ENCODE results near the gene ELFN2.
A peak's percentile ranks its signal among the peaks of the same experiment; 100 is the strongest.
"Not testable (repeated sequence)": the region's sequence is repeated elsewhere in the genome, so short reads cannot be mapped to it uniquely, and the experiment has no call there.

Gene ELFN2, protein sequence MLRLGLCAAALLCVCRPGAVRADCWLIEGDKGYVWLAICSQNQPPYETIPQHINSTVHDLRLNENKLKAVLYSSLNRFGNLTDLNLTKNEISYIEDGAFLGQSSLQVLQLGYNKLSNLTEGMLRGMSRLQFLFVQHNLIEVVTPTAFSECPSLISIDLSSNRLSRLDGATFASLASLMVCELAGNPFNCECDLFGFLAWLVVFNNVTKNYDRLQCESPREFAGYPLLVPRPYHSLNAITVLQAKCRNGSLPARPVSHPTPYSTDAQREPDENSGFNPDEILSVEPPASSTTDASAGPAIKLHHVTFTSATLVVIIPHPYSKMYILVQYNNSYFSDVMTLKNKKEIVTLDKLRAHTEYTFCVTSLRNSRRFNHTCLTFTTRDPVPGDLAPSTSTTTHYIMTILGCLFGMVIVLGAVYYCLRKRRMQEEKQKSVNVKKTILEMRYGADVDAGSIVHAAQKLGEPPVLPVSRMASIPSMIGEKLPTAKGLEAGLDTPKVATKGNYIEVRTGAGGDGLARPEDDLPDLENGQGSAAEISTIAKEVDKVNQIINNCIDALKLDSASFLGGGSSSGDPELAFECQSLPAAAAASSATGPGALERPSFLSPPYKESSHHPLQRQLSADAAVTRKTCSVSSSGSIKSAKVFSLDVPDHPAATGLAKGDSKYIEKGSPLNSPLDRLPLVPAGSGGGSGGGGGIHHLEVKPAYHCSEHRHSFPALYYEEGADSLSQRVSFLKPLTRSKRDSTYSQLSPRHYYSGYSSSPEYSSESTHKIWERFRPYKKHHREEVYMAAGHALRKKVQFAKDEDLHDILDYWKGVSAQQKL

DNA sequence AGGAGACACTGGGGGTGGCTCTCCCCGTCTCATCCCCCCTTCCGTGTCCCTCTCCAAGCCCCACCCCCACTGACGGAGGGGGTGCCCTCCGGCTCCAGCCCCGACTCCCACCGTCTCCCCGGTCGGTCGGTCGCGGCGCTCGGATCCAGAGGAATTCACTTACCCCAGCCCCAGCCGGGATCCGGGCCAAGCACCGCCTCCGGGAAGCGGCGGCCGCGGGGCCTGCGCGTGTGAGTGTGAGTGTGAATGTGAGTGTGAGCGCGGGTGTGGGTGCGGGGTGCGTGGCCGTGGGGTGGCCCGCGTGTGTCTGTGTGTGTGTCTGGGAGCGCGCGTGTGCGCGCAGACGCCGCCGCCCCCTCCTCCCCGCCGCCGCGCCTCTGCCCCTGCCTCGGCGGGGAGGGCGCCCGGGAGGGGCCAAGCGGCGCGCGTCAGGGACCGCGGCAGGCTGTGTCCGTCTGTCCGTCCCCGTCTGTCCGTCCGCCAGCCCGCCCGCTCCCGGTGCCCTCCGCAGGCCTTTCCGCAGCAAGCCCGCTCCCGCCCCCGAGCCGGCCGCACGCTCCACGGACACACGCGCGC, at the start of gene ELFN2:
ELFN2 (minus strand) TSS at position 345 of the 576 bp plus-strand sequence. CDS start 51,945 bp downstream, outside the sequence.
- no peak for DNase-seq (ENCODE audit: low read depth in 1 of 2, low spot score in 1 of 2)

DNA sequence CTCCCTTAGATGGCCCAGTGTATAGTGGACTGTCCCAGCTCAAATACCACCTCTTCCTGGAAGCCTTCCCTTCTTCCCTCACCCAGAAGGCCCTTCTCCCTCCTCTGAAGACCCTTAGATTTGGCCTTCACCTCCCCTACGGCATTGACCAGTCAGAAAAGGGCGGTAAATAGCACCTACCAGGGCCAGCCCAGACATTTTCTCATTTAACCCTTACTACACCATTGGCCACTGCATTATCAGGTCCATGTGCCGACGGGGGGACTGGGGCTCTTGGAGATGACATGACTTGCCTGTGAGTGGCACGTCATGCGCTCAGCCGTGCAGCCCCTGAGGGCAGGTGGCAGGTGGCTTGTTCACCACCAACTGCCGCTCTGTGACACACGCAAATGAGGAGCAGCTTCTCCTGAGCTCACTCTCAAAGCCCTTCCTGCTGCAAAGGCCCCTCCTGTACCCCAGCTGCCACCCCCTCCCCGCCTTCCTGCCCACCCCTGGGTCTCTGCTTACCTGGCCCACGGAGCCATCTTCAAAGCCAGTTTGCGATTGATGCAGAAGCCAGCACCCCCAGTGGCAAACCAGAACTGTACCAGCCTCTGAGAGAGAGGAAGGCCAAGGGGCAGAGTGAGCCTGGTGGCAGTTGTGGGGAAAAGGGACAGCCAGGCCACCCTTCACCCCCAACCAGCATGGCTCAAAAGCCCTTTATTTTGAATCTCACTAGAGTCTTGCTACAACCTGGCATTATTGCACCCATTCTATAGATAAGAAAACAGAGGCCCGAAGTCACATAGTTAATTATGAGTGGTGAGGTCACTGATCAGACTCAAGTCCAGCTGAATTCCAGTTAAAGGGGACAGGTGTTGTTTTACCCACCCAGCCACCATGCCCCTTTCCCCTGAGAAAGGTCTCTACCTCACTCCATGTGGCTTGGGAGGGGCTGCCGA, 49.4 kb upstream of the ELFN2 start:
- no peak for DNase-seq (ENCODE audit: low read depth in 1 of 2, low spot score in 1 of 2)

DNA sequence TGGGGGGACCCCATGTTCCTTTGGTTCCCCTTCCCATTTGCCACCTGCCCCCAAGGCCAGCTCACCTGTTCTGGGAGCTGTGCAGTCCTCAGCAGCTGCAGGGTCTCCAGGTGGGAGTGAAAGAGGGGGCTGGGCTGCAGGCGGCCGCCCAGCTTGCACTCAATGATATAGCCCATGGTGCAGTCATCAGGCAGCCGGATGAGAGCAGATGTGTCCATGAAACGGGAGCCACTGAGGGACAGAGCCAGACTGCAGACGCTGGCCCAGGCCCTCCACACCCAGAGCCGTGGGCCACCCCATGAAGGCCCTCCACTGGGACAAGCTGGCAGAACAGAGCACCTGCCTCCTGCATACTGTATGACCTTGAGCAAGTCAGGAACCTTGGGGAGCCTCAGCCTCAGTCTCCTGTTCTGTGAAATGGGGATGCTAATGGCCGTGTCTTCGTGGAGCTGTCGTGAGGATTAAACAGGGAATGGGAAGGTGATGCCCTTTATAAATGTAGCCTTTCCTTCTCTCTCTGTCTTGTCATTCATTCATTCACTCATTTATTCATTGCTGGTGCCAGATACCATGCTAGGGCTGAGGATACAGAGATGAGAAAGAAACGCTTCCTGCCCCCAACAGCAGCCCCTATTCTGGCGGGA, 47.3 kb upstream of the ELFN2 start:
- no peak for DNase-seq (ENCODE audit: low read depth in 1 of 2, low spot score in 1 of 2)

DNA sequence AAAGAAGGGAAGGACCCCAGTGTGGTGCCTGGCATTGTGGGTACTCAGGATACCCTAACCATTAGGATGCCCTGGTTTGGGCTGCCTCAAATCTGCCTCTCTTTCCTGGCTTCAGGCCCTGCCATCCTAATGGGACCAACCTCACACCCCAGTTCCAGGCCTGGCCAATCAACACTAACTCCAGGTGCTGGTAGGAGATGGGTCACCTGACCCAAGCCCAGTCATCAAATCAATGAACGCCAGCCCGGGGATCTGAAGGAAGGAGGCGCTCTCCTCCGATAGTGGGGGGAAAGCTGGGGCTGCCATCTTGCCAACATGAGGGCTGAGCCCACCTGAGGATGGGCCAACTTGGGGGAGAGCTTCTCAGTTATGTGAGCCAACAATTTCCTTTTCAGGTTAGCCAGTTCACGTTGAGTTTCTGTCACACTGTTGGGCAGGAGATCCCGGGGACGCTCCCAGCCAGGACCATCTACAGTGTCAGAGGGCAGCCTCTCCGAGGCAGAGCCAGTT, 46.2 kb upstream of the ELFN2 start:
- no peak for DNase-seq (ENCODE audit: low read depth in 1 of 2, low spot score in 1 of 2)

DNA sequence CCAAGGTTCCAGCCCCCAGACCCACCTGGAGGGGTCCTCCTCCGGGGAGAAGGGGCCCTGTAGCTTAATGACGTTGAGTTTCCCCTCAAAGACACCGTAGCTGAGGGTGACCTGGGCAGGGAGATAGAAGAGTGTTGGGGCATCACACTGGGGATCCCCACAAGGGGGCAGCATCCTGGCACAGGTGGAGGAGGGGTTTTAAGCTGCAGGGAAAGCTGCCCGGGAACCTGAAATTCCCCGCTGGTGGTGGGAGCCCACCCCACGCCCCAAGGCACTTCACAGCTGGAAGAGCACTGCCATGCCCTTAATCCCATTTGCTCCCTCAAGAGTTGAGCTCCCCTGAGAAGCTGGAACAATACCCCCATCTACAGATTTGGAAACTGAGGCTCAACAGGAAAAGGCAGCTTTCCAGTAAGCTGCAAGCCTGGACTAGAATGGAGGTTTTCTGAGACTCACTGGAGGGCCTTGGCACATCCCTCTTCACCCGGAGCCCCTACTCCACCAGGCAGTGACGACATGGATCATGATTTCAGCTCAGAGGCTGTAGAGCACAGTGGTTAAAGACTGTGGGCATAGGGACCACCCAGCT, 45.2 kb upstream of the ELFN2 start:
- peak in 1 of 2 donors; percentile 21 for DNase-seq (ENCODE audit: low read depth in 1 of 2, low spot score in 1 of 2)

DNA sequence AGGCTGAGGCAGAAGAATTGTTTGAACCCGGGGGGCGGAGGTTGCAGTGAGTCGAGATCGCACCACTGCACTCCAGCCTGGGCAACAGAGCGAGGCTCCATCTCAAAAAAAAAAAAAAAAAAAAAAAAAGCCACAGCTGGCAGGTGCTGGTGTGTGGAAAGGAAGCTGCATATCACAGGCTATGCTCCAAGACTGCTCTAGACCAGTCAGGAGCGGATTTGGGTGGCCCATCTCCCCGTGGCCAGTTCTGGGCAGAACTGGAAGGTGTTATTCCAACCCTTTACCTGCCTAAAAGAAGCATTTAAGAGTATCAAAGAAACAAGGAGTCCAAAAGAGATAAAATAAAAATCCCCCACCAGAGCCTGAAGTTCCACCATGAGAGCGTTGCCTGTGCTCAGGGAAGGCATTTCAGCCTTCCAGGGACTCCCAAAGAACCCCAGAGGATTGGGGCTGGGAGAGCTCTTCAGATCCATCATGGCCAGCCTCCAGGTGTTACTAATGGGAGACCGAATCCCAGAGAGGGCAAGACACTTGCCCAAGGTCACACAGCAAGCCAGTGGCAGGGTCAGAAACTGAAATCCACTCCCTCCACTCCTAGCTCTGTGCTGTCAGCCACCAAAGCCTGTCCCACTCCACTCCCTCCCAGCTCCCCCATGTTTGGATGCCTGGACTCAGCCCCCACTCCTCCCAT, 44.6 kb upstream of the ELFN2 start:
- no peak for DNase-seq (ENCODE audit: low read depth in 1 of 2, low spot score in 1 of 2)

DNA sequence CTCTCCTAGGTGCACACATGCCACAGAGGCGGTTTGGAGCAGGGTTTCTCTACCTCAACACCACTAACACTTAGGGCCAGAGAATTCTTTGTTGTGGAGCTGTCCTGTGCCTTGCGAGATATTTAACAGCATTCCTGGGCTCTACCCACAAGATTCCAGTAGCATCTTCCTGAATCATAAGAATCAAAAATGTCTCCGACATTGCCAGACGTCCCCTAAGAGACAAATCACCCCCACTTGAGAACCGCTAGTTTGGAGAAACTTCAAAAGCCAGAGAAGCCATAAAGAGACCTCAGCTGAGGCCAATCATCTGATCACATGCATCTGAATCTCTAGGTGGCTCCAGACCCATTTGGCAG, 42.8 kb upstream of the ELFN2 start:
- no peak for DNase-seq (ENCODE audit: low read depth in 1 of 2, low spot score in 1 of 2)

DNA sequence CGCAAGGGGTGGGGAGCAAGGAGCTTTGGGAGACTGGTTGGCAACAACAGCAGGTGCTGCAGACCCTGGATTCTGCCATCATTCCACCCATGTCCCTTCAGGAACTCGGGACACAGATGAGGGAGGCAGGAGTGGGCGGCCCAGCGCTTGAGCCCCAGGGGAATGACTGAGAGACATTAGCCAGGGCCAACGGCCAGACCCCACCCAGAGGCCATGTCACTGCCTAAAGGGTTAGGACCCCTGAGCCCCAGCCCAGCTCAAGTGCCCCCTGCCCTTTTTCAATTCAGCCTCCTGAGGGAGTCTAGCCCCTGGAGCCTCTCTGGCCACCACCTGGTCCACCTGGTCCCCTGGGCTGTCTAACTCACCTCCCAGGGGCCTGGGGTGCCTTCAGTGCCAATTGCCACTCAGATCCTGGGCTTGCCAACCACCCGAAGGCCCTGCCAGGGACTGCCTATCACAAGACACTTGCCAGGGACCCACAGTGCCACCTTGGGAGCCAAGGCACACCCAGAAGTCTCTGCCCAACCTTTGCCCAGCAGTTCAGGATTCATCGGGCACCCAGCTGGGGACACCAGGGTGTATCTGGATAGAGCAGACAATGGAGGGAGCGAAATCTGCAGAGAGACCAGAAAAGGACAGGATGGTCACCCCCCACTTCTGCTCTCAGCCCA, 42.3 kb upstream of the ELFN2 start:
- DNase-seq (ENCODE audit: low read depth in 1 of 2, low spot score in 1 of 2) = no peak

DNA sequence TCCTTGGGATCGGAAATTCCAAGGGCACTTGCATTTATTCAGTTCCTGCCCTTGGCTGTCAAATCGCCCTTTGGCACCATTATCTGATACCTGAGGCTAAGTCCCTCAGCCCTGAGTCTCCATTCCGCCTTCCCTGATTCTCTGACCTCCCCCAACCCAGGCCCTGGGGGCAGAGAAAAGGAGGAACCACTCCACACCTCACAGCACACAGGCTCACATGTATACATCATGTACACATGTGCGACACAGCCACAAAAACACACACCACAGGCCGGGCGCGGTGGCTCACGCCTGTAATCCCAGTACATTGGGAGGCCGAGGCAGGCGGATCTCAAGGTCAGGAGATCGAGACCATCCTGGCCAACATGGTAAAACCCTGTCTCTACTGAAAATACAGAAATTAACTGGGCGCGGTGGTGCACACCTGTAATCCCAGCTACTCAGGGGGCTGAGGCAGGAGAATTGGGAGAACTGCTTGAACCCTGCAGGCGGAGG, 41.0 kb upstream of the ELFN2 start:
- not testable (repeated sequence) for DNase-seq (ENCODE audit: low read depth in 1 of 2, low spot score in 1 of 2)

DNA sequence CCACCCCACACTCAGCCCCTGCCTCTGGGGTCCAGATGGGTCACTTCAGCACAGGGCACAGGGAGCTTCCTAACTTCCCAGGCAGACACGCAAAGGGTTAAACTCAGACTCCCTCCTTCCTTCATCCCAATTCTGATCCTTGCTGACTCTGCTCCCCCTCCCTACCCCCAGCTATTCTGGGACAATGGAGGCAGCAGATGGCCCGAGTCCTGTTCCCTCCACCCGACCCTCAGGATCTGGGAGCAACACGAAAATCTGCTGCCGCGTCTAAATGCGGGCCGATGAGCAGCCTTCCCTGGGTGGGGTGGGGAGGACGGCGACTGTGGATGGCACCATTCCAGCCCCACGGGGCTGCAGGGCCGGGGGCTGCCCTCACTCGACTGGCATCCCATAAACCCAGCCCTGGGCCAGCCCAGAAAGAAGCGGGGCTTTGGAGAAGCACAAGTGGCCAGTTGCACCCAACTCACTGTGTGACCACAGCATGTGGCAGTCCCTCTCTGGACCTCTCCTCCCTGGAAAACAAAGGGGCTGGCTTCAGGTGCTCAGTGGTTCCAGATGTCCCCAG, 40.2 kb upstream of the ELFN2 start:
- no peak for DNase-seq (ENCODE audit: low read depth in 1 of 2, low spot score in 1 of 2)

DNA sequence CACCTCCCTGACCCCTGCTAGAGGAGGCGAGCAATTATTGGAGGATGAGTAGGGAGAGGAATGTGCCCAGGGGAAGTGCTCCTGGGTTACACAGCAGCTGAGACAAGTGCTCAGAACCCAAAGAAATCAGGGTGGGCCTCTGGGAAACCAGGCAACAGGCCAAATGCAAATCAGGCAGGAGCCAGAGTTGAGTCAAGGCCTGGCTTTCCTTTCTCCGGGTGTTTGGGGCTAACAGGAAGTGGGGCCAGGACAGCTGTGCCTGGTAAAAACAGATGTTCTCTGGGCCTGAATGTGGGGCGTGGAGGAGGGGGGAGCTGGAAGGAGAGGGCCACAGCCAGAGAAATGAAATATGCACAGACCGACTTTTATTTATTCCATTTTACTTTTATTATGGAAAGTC, 36.9 kb upstream of the ELFN2 start:
- DNase-seq (ENCODE audit: low read depth in 1 of 2, low spot score in 1 of 2) = no peak

DNA sequence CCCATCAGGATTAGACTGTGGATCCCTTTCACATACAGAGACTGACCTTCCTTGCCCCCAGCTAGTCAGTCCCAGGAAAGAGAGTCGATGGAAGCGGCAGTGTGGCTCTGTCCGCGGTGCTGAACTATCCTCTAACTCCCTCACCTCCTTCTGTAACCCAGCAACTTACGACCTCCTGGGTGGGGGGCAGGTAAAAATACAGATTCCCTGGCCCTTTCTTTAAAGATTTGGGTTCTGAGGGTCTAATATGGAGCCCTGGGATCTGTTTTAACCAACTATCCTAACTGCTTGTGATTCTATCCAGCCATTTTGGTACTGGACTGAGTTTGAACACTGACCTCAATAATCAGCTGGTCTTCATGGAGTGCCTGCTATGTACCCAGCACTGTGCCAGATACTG, 35.7 kb upstream of the ELFN2 start:
- no peak for DNase-seq (ENCODE audit: low read depth in 1 of 2, low spot score in 1 of 2)

DNA sequence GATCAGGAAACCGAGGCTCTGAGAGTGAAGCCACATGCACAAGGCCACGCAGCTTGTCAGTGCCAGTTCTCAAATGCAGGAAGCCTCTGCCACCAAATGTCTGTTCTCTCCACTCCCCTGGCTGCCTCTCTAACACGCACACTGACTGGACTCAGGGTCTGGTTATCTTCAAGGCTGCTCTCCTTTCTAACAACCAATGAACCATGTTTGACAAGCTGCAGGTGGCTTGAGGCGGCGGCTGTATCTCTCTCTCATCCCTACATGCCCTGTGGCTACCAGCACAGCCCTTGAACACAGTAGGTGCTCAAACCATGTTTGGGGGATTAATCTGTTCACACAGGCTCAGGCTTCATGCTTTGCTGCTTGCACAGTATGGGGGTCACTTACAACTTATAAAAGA, 35.2 kb upstream of the ELFN2 start:
- DNase-seq (ENCODE audit: low read depth in 1 of 2, low spot score in 1 of 2) = no peak

DNA sequence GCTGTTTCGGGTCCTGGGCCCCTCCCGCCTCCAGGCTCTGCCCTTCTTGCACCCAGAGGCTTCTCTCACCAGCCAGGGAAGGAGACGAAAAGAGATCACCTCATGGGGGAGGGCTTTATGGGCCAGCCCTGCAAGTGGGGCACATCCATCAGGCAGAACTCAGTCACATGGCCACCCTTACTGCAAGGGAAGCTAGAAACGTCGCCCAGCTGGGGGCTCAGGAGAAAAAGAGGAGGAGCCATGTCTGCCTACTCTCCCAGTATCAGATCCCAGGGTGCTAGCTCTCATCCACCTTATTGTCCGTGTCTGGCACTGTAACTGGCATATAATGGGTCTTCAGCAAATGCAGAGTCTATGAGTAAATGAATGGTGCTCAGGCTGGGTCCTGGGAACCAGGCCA, 34.7 kb upstream of the ELFN2 start:
- DNase-seq (ENCODE audit: low read depth in 1 of 2, low spot score in 1 of 2) = no peak

DNA sequence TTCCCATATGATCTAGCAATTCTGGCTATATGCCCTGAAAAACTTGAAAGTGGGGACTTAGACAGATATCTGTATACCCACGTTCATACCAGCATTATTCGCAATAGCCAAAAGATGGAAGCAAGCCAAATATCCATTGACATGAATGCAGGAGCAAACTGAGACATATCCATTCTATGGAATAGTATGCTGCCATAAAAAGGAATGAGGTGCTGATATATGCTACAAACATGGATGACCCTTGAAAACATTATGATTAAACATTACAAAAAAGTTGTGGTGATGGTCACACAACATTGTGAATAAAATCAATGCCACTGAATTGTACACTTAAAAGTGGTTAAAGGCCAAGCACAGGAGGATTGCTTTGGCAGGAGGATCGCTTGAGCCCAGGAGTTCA, 33.4 kb upstream of the ELFN2 start:
- no peak for DNase-seq (ENCODE audit: low read depth in 1 of 2, low spot score in 1 of 2)

DNA sequence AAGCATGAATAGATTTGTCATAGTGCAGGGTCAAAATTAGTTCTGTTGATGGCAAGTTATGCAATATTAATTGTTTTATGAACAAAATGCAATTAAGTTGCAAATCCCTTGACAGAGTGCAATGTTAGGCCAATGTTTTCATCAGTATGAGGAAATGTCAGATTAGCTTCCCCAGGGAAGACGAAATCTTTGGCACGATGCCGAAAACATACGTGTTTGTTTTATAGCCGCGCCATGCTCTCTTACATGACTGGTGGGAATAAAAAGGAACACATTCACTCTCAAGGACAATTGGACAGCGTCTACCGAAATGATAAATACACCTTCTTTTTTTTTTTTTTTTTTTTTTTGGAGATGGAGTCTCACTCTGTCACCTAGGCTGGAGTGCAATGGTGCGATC, 31.9 kb upstream of the ELFN2 start:
- DNase-seq (ENCODE audit: low read depth in 1 of 2, low spot score in 1 of 2) = no peak

DNA sequence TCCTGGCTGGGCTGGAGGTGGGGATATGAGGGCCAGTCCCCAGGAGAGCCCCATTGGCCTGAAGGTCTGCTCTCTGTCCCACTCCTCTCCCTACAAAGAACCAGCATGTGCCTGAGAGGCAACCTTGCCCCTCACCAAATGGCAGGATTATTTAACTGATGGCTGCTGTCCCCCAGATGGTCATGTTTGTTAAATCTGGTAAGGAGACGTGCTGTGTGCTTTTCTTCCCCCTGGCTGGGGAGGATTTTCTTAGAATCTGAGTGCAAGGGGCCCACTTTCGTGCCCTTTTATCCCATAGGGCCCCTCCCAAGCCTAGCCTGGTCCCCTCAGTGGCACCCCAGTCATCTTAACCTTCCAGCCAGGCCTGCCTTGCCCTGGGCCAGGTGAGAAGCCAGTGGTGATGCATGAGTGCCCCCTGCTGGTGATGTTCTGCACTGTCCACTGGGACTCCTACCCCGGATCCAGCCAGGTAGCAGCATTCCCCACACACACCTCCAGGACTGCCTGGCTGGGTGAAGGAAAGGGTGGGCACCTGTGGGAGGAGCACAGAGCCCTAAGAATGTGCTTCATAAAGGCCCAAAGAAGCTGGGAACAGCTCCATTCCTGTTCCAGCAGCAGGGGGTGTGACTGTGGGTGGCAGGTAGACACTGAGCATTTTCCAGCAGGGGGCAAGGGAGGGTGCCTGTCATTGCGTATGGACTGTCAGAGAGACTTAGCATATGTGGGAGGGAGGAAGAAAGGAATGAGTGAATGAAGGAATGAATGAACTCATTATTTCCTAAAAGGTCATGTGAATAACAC, 30.0 kb upstream of the ELFN2 start:
- DNase-seq (ENCODE audit: low read depth in 1 of 2, low spot score in 1 of 2) = peak; percentile 68 to 78
